RWPE2 (cell line): ENCODE data around the gene IGSF21.

ENCODE experiments used
- ATAC-seq: fragments of 200-7000 bp; cut with Tn5 transposase; 3 replicates; pipeline ENCODE4 v1.9.1; 2021; ENCODE audit warnings: low read depth
- DNase-seq: peaks from one replicate; pipeline ENCODE4 v3.0.0-alpha.2; 2020; ENCODE audit warnings: low spot score
- H3K27ac ChIP-seq: fragments of 450-650 bp; 2 replicates; pipeline ENCODE4 v1.5.1; 2017; ENCODE audit warnings: mild to moderate bottlenecking; ENCODE audit not compliant: poor library complexity, severe bottlenecking
- H3K27me3 ChIP-seq: fragments of 250-450 bp; sonication (Bioruptor Pico); 2 replicates; pipeline ENCODE4 v1.5.1; 2021; ENCODE audit warnings: mild to moderate bottlenecking, moderate library complexity; ENCODE audit not compliant: insufficient read depth, poor library complexity, severe bottlenecking
- H3K36me3 ChIP-seq: fragments of 250-450 bp; sonication (Bioruptor Pico); 2 replicates; pipeline ENCODE4 v1.5.1; 2020; ENCODE audit warnings: low read depth, mild to moderate bottlenecking, moderate library complexity
- H3K4me1 ChIP-seq: fragments of 250-450 bp; sonication (Bioruptor Pico); 2 replicates; pipeline ENCODE4 v1.5.1; 2021; ENCODE audit warnings: mild to moderate bottlenecking, moderate library complexity; ENCODE audit not compliant: insufficient read depth, poor library complexity, severe bottlenecking
- H3K4me3 ChIP-seq: fragments of 250-450 bp; sonication (Bioruptor Pico); 2 replicates; pipeline ENCODE4 v1.5.1; 2021; ENCODE audit warnings: mild to moderate bottlenecking, moderate library complexity; ENCODE audit not compliant: severe bottlenecking
- H3K9me3 ChIP-seq: fragments of 250-450 bp; sonication (Bioruptor Pico); 2 replicates; pipeline ENCODE4 v1.5.1; 2021; ENCODE audit warnings: mild to moderate bottlenecking, moderate library complexity; ENCODE audit not compliant: severe bottlenecking
- CTCF ChIP-seq: fragments of 450-650 bp; IDR thresholded peaks from one replicate; pipeline ENCODE4 v1.5.1; 2017; ENCODE audit warnings: mild to moderate bottlenecking, moderate library complexity; ENCODE audit not compliant: poor library complexity, severe bottlenecking

IGSF21 gene

DNA sequence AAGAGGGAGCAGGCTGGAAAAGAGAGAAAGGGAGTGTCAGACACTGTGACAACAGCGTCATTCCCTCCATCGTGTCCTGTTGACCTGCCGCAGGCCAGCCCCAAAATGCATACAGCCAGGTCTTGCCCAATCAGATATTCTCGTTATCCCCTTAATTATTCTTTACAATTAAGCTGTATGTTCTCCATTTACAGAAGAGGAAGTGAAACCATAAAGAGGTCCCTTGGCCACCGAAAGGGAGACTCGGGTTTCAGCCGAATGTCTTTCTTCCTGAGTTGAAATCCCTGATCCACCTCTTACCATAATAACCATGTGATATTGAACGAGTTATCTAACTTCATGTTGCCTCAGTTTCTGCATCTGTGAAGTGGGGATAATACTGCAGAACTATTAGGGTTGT lies 70.5 kb downstream of the IGSF21 start:
- no peaks in the 10 kb centered on the region for H3K9me3 ChIP-seq
- peaks cover 12% of the 10 kb centered on the region for H3K27me3 ChIP-seq
- no peak for DNase-seq
- no peak overlapping the region for H3K27ac ChIP-seq
- no peak for TF ChIP-seq CTCF
- ATAC-seq, result no peak
- no peak overlapping the region for H3K4me3 ChIP-seq
- no peaks in the 10 kb centered on the region for H3K4me1 ChIP-seq
- no peaks in the 10 kb centered on the region for H3K36me3 ChIP-seq

DNA sequence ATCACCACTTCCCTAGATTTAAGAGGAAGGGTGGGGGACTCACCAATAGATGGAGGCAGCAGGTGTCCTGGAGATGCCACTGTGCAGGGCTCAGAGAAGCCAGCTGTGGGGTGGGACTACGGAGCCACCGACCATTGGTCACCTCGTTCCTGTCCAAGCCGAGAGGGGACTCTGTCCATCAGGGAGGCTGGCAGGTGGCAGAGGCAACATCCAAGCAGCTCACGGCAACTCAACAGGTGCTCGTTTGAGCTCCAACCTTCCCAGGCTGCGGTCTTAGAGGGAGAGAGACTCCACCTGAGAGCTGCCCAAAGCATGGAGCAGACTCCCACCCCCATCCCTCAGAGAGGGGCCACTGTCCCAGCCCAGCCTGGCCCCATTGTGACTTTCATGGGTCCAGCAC lies 71.4 kb downstream of the IGSF21 start:
- no peaks in the 10 kb centered on the region for H3K4me1 ChIP-seq
- no peak for TF ChIP-seq CTCF
- H3K9me3 ChIP-seq, result no peaks in the 10 kb centered on the region
- peaks cover 12% of the 10 kb centered on the region for H3K27me3 ChIP-seq
- DNase-seq, result no peak
- no peaks in the 10 kb centered on the region for H3K36me3 ChIP-seq
- no peak overlapping the region for H3K4me3 ChIP-seq
- H3K27ac ChIP-seq, result no peak overlapping the region
- ATAC-seq, result no peak

DNA sequence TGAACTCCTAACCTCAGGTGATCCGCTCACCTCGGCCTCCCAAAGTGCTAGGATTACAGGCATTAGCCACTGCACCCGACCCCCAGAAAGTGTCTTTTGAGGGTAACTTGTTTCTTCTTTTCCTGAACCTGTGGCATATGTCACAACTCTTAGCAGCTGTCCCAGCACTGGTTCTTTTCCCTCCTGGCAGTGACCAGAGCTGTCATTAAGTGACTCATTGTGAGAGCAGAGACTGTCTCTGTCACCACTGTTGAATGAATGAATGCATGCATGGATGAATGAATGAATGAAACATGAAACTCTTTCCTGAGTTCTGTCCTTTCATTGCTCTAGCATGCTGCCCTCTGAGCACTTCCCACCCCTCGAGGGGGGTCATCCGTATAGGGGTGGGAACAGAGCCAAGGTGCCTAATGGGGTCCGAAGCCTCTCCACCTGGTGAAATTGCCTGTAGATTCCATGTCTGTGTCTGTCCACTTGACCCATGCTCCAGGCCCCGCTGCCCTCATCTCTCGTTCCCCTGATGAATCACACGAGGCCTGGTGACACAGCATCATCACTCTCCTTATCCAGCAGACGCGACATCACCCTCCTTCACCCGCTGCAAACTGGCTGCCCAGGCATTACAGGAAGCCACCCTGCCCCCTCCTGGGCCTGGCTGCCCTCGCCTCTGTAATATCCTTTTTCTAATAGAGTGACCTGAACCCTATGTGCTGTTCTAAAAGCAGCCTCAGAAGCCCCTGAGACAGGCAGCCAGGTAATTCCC lies 75.0 kb downstream of the IGSF21 start:
- no peaks in the 10 kb centered on the region for H3K9me3 ChIP-seq
- ATAC-seq, result peak; percentile 36; the same call in 1 of the 3 replicates
- peaks cover 18% of the 10 kb centered on the region for H3K27me3 ChIP-seq
- no peak overlapping the region for H3K27ac ChIP-seq
- TF ChIP-seq CTCF, result no peak
- H3K4me3 ChIP-seq, result no peak overlapping the region
- no peak for DNase-seq
- H3K36me3 ChIP-seq, result no peaks in the 10 kb centered on the region
- no peaks in the 10 kb centered on the region for H3K4me1 ChIP-seq

- Histone ChIP-seq H3K27ac (no peak overlapping the region), H3K9me3 (no peaks in the 10 kb centered on the region), H3K27me3 (peaks cover 15% of the 10 kb centered on the region), H3K4me1 (no peaks in the 10 kb centered on the region), H3K4me3 (no peak overlapping the region), H3K36me3 (no peaks in the 10 kb centered on the region)
- TF ChIP-seq CTCF, result no peak
- no peak for ATAC-seq
- no peak for DNase-seq
Observed at GRCh38 chr1:18183533-18183932, 75.9 kb downstream of the IGSF21 start.

DNA sequence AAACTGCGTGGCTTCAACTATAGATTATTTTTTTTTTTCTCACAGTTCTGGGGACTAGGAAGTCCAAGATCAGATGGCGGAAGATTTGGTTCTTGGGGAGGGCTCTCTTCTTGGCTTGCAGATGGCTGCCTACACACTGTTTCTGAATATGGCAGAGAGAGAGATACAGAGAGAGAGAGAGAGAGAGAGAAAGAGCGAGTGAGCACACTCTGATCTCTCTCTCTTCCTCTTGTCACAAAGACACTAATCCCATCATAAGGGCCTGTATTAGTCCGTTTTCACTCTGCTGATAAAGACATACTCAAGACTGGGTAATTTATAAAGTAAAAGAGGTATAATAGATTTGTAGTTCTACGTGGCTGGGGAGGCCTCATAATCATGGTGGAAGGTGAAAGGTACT lies 79.5 kb downstream of the IGSF21 start:
- Histone ChIP-seq H3K27ac (no peak overlapping the region), H3K4me3 (no peak overlapping the region), H3K9me3 (no peaks in the 10 kb centered on the region), H3K4me1 (no peaks in the 10 kb centered on the region), H3K36me3 (no peaks in the 10 kb centered on the region), H3K27me3 (peaks cover 20% of the 10 kb centered on the region)
- ATAC-seq (no peak), DNase-seq (no peak)
- TF ChIP-seq CTCF, result no peak
